Loucy (cell line): ENCODE measurements around the gene DNAAF8.

Experiments
- H2AFZ ChIP-seq: fragments of 200-600 bp; sonication (generic); 2 replicates; pipeline ENCODE4 v1.6.0; 2016; ENCODE audit warnings: antibody characterized with exemption, mild to moderate bottlenecking, low read length, moderate library complexity
- H3F3A ChIP-seq: fragments of 200-600 bp; 2 replicates; pipeline ENCODE4 v1.6.0; 2016; ENCODE audit warnings: antibody characterized with exemption, low read depth, mild to moderate bottlenecking
- H3K27me3 ChIP-seq: fragments of 200-600 bp; sonication (generic); 2 replicates; pipeline ENCODE4 v1.6.1; 2014; ENCODE audit warnings: low read length, mild to moderate bottlenecking; ENCODE audit not compliant: insufficient read depth, poor library complexity, severe bottlenecking
- H3K36me3 ChIP-seq: fragments of 200-600 bp; sonication (generic); 2 replicates; pipeline ENCODE4 v1.6.1; 2016; ENCODE audit warnings: low read length; ENCODE audit not compliant: insufficient read depth
- H3K4me1 ChIP-seq: fragments of 200-600 bp; sonication (generic); 2 replicates; pipeline ENCODE4 v1.5.1; 2014; ENCODE audit warnings: low read length, mild to moderate bottlenecking; ENCODE audit not compliant: insufficient read depth, poor library complexity, severe bottlenecking
- H3K4me2 ChIP-seq: fragments of 200-600 bp; sonication (generic); 2 replicates; pipeline ENCODE4 v1.6.0; 2014; ENCODE audit warnings: antibody characterized with exemption, low read length, low read depth, mild to moderate bottlenecking; ENCODE audit not compliant: poor library complexity, severe bottlenecking
- H3K4me3 ChIP-seq: fragments of 200-600 bp; sonication (generic); 2 replicates; pipeline ENCODE4 v1.5.1; 2014; ENCODE audit warnings: low read length, mild to moderate bottlenecking, mixed read lengths; ENCODE audit not compliant: poor library complexity, severe bottlenecking
- H3K79me2 ChIP-seq: fragments of 200-600 bp; sonication (generic); 2 replicates; pipeline ENCODE4 v1.6.1; 2014; ENCODE audit warnings: low read length; ENCODE audit not compliant: insufficient read depth
- H3K9ac ChIP-seq: fragments of 200-600 bp; sonication (generic); 2 replicates; pipeline ENCODE4 v1.6.0; 2014; ENCODE audit warnings: mild to moderate bottlenecking, low read depth, low read length, moderate library complexity; ENCODE audit not compliant: poor library complexity, severe bottlenecking
- H3K9me2 ChIP-seq: fragments of 200-600 bp; sonication (generic); replicated peaks from 2 replicates; pipeline ENCODE4 v1.6.1; 2016; ENCODE audit warnings: low read depth, low read length, mixed read lengths
- H3K9me3 ChIP-seq: fragments of 200-600 bp; sonication (generic); 2 replicates; pipeline ENCODE4 v1.6.1; 2014; ENCODE audit warnings: mild to moderate bottlenecking, antibody characterized with exemption, low read length, low read depth; ENCODE audit not compliant: insufficient read depth
- H4K20me1 ChIP-seq: fragments of 200-600 bp; sonication (generic); 2 replicates; pipeline ENCODE4 v1.6.0; 2014; ENCODE audit warnings: antibody characterized with exemption, low read length, mild to moderate bottlenecking; ENCODE audit not compliant: insufficient read depth, poor library complexity, severe bottlenecking
- CTCF ChIP-seq: fragments of 200-600 bp; sonication (generic); conservative IDR thresholded peaks from 2 replicates; pipeline ENCODE4 v1.5.1; 2014; ENCODE audit warnings: mild to moderate bottlenecking, antibody characterized with exemption, low read length
- EZH2phosphoT487 ChIP-seq: fragments of 200-600 bp; IDR thresholded peaks from 2 replicates; pipeline ENCODE4 v1.6.1; 2018; ENCODE audit warnings: antibody characterized with exemption, mild to moderate bottlenecking, moderate library complexity, borderline replicate concordance

Gene DNAAF8

GRCh38 chr16:4753227-4753626 lies 18.9 kb downstream of the DNAAF8 start:
- no peak overlapping the region for H3K4me3 ChIP-seq
- H3K79me2 ChIP-seq = no peaks in the 10 kb centered on the region
- H4K20me1 ChIP-seq = no peaks in the 10 kb centered on the region
- TF ChIP-seq EZH2phosphoT487 (no peak), CTCF (no peak)
- H2AFZ ChIP-seq = no peak overlapping the region
- no peaks in the 10 kb centered on the region for H3K9me3 ChIP-seq
- no peaks in the 10 kb centered on the region for H3F3A ChIP-seq
- H3K4me1 ChIP-seq = no peaks in the 10 kb centered on the region
- H3K36me3 ChIP-seq = peaks cover 5% of the 10 kb centered on the region; the same call in 1 of the 2 replicates
- no peak overlapping the region for H3K4me2 ChIP-seq
- no peaks in the 10 kb centered on the region for H3K9me2 ChIP-seq
- no peaks in the 10 kb centered on the region for H3K27me3 ChIP-seq
- no peak overlapping the region for H3K9ac ChIP-seq

GRCh38 chr16:4754865-4755264 lies 20.5 kb downstream of the DNAAF8 start:
- no peaks in the 10 kb centered on the region for H4K20me1 ChIP-seq
- H3K9me2 ChIP-seq = no peaks in the 10 kb centered on the region
- peaks cover 5% of the 10 kb centered on the region; the same call in 1 of the 2 replicates for H3K36me3 ChIP-seq
- no peaks in the 10 kb centered on the region for H3K9me3 ChIP-seq
- H3K4me2 ChIP-seq = no peak overlapping the region
- H2AFZ ChIP-seq = no peak overlapping the region
- no peaks in the 10 kb centered on the region for H3K79me2 ChIP-seq
- no peak for TF ChIP-seq EZH2phosphoT487
- no peak for TF ChIP-seq CTCF
- no peak overlapping the region for H3K9ac ChIP-seq
- no peaks in the 10 kb centered on the region for H3F3A ChIP-seq
- H3K4me3 ChIP-seq = no peak overlapping the region
- H3K4me1 ChIP-seq = no peaks in the 10 kb centered on the region
- no peaks in the 10 kb centered on the region for H3K27me3 ChIP-seq

- Histone ChIP-seq H2AFZ (no peak overlapping the region), H3K4me3 (no peak overlapping the region), H3K4me2 (no peak overlapping the region), H3F3A (no peaks in the 10 kb centered on the region), H3K36me3 (peaks cover 5% of the 10 kb centered on the region; the same call in 1 of the 2 replicates), H3K4me1 (no peaks in the 10 kb centered on the region), H3K9ac (no peak overlapping the region), H4K20me1 (no peaks in the 10 kb centered on the region), H3K27me3 (no peaks in the 10 kb centered on the region), H3K79me2 (no peaks in the 10 kb centered on the region), H3K9me3 (no peaks in the 10 kb centered on the region), H3K9me2 (no peaks in the 10 kb centered on the region)
- TF ChIP-seq EZH2phosphoT487 = no peak
- TF ChIP-seq CTCF = no peak
Observed at GRCh38 chr16:4755687-4756086, 21.4 kb downstream of the DNAAF8 start.
